ENCODE data around the gene MORC2. TPM values are rescaled to one million over a fixed set of nuclear protein-coding genes. Genes with fewer than 3 reads are reported as not detected.

Gene MORC2
- 20.6 and 27.7 TPM in 2 replicates for total RNA-seq (2013; cell fraction: nucleolus; rRNA removed)
- 8.4 and 8.9 TPM in 2 replicates for total RNA-seq (2014; rRNA removed)
- total RNA-seq (2014; rRNA removed; fragmentation: Illumina TruSeq; extraction: Trizol) = 8.8 and 10.1 TPM in 2 replicates
- total RNA-seq (2021) = 15.5 and 16.3 TPM in 2 replicates
- polyA plus RNA-seq (2011; ENCODE audit: low read depth) = 14.4 TPM
- polyA plus RNA-seq (2011; rRNA removed) = 5.6 and 9.3 TPM in 2 replicates
- polyA plus RNA-seq (2011; cell fraction: cytosol; rRNA removed) = 4.0 and 6.7 TPM in 2 replicates
- 11.5 and 19.6 TPM in 2 replicates for polyA plus RNA-seq (2011; cell fraction: nucleus; rRNA removed)
- 13.0 and 13.9 TPM in 2 replicates for polyA plus RNA-seq (2012)
- polyA plus RNA-seq (2014; fragmentation: Illumina TruSeq; extraction: Trizol) = 12.1 and 13.4 TPM in 2 replicates
- 1 to 10 TPM; 1.7 to 2.4 TPM for polyA plus RNA-seq (2014; fragmentation: Nextera tagmentation; extraction: Ambion mirVana)
- 9.3 and 11.2 TPM in 2 replicates for polyA plus RNA-seq (2014; rRNA removed)
- 10 to 100 TPM in 1 of 2 experiments, 1 to 10 TPM in 1; 3.1 to 11.4 TPM for polyA plus RNA-seq (2016; fragmentation: Nextera tagmentation; extraction: Ambion mirVana)
- 8.9 and 16.3 TPM in 2 replicates for polyA minus RNA-seq (2011; rRNA and poly(A)+ RNA removed)
- 7.5 and 9.8 TPM in 2 replicates for polyA minus RNA-seq (2011; cell fraction: cytosol; rRNA and poly(A)+ RNA removed)
- polyA minus RNA-seq (2011; cell fraction: nucleus; rRNA and poly(A)+ RNA removed) = 4.0 and 6.7 TPM in 2 replicates
- percentile 65 among the genes with signal in this experiment for Bru-seq, nascent RNA
- percentile 74 among the genes with signal in this experiment for BruChase-seq, experiment 1, labeled RNA remaining after a 6-hour chase
- BruChase-seq, experiment 2, labeled RNA remaining after a 2-hour chase = percentile 72 among the genes with signal in this experiment
- long read RNA-seq, experiment 1, partial matches to known transcripts = 1 of 9 reads
- long read RNA-seq, experiment 1, other reads (novel, unspliced or antisense) = 8 of 9 reads
- long read RNA-seq, experiment 2, partial matches to known transcripts = 4 of 5 reads
- long read RNA-seq, experiment 2, other reads (novel, unspliced or antisense) = 1 of 5 reads

- Histone ChIP-seq H2AFZ (ENCODE audit: control insufficient read depth, low read depth, low read length) (peak within 1 kb of the TSS; percentile 83), H3K27me3 (replicated peaks in 1 of 2; ENCODE audit: control insufficient read depth in 2 of 2, insufficient read depth in 2 of 2, low read length in 1 of 2) (no peaks in the 10 kb centered on the region), H3K4me1 (ENCODE audit: control insufficient read depth, insufficient read depth, low read length) (peaks cover 10% of the 10 kb centered on the region), H3K4me2 (ENCODE audit: control insufficient read depth, insufficient read depth) (peak within 1 kb of the TSS; percentile 85), H3K27ac (ENCODE audit: control insufficient read depth, insufficient read depth) (peak within 1 kb of the TSS; percentile 93), H3K36me3 (ENCODE audit: control insufficient read depth in 2 of 2, insufficient read depth in 2 of 2, low read length in 1 of 2) (peaks cover 3 to 15% of the 10 kb centered on the region in 2 experiments), H3K9me3 (replicated peaks; ENCODE audit: control insufficient read depth, insufficient read depth, low read length) (peaks cover 34% of the 10 kb centered on the region), H3K9ac (ENCODE audit: control insufficient read depth, insufficient read depth, low read length) (peak within 1 kb of the TSS; percentile 77), H3K79me2 (ENCODE audit: control insufficient read depth, insufficient read depth, low read length) (peaks cover 44% of the 10 kb centered on the region), H4K20me1 (ENCODE audit: control insufficient read depth, insufficient read depth) (no peaks in the 10 kb centered on the region; the same call in 1 of the 2 replicates), H3K4me3 (peak within 1 kb of the TSS; percentile 82)
- ChIA-PET CTCF (interaction anchor here (0.6 to 5.5 kb wide), 11 partner anchors 10 to 376 kb away, joined by 3 to 46 read pairs (median 3); no protein-coding TSS in a partner anchor), POLR2A (interaction anchor here (0.5 to 1.3 kb wide), 11 partner anchors 7 to 363 kb away, joined by 3 to 6 read pairs (median 4); partner anchors contain the start of genes LIMK2, RNF185 and SLC35E4), SMC1A (ENCODE audit: uncharacterized antibody, unreplicated experiment) (interaction anchor here (0.6 to 1.9 kb wide), 7 partner anchors 8 to 197 kb away, joined by 3 to 8 read pairs (median 4); partner anchors contain the start of gene SMTN), RAD21 (ENCODE audit: unreplicated experiment) (interaction anchor here (1.0 to 3.2 kb wide), 6 partner anchors 10 to 213 kb away, joined by 4 to 22 read pairs (median 5); partner anchors contain the start of gene SMTN)
- TSS peak; percentile 61 for BruUV-seq (replicated peaks)
- 27% methylated on average over 45 of the region's 53 CpGs for WGBS (ENCODE audit: insufficient coverage, insufficient replicate concordance, low lambda C conversion rate, missing lambda C conversion rate)
- FAIRE-seq (no peak), ATAC-seq (peak; percentile 28; the same call in 2 of the 3 replicates), DNase-seq (ENCODE audit: low read depth, low spot score) (no peak)
- in situ Hi-C loops (cut with MboI) = loop anchor here (5.0 kb wide), 1 partner anchor 114 kb away; the partner anchor contains the start of gene SMTN
- intact Hi-C loops (cut with micrococcal nuclease; ENCODE audit: unreplicated experiment) = no loop called here
- peak; percentile 41; the same call in 1 of the 2 replicates for TF ChIP-seq SMARCA5 (IDR thresholded peaks at IDR 0.05)
- no peak for TF ChIP-seq SRF (IDR thresholded peaks at IDR 0.05; ENCODE audit: low read depth in 2 of 2, low read length in 2 of 2)
- TF ChIP-seq USF1 (IDR thresholded peaks at IDR 0.05; ENCODE audit: borderline replicate concordance, extremely low read length, insufficient read depth, low read depth, low read length) = peak; percentile 12
- TF ChIP-seq IKZF1 (conservative IDR thresholded peaks at IDR 0.05) = peak; percentile 63; the same call in 1 of the 2 replicates
- TF ChIP-seq BCLAF1 (IDR thresholded peaks at IDR 0.05) = 0 out of 2 replicates have a peak, but pooled peaks have one; percentile 28
- 0 out of 2 replicates have a peak, but pooled peaks have one; percentile 5 for TF ChIP-seq NR2C1 (IDR thresholded peaks at IDR 0.05)
- peak; percentile 80; the same call in 1 of the 2 replicates for TF ChIP-seq ZNF217 (IDR thresholded peaks at IDR 0.05)
- no peak for TF ChIP-seq YBX1 (IDR thresholded peaks at IDR 0.05)
- no peak for TF ChIP-seq EGR1 (IDR thresholded peaks at IDR 0.05; ENCODE audit: borderline replicate concordance in 1 of 2, low read depth in 2 of 2, low read length in 2 of 2)
- TF ChIP-seq RB1 (IDR thresholded peaks at IDR 0.05; ENCODE audit: borderline replicate concordance) = peak; percentile 25; the same call in 1 of the 2 replicates
- 0 out of 2 replicates have a peak, but pooled peaks have one; percentile 29 for TF ChIP-seq DPF2 (IDR thresholded peaks at IDR 0.05)
Observed at GRCh38 chr22:30968015-30968923, at the start of gene MORC2. MORC2 (minus strand) TSS chr22:30968774; CDS start chr22:30967889, 885 bp downstream.

Measured in GM12878 (cell line).